GM19324 (cell line): ENCODE measurements around the gene MCF2L2.
A peak's percentile ranks its signal among the peaks of the same experiment; 100 is the strongest.

Experiments used
- ATAC-seq: cut with Tn5 transposase; IDR thresholded peaks from one replicate; pipeline ENCODE4 v1.9.1; 2021; ENCODE audit warnings: mild to moderate bottlenecking, moderate library complexity; ENCODE audit not compliant: unreplicated experiment, low FRiP score

Gene MCF2L2

GRCh38 chr3:183410759-183411158, 17.7 kb downstream of the MCF2L2 start:
- ATAC-seq: no peak

- ATAC-seq: no peak
Measured at GRCh38 chr3:183410280-183410679, 18.1 kb downstream of the MCF2L2 start.

- ATAC-seq: no peak
Measured at GRCh38 chr3:183409219-183409618, 19.2 kb downstream of the MCF2L2 start.

- ATAC-seq: no peak
Measured at GRCh38 chr3:183401678-183402077, 26.7 kb downstream of the MCF2L2 start.

GRCh38 chr3:183400352-183400751, 28.1 kb downstream of the MCF2L2 start:
- no peak for ATAC-seq

- no peak for ATAC-seq
Measured at GRCh38 chr3:183396662-183397391, 31.6 kb downstream of the MCF2L2 start.

GRCh38 chr3:183394150-183394549, 34.3 kb downstream of the MCF2L2 start:
- no peak for ATAC-seq

- ATAC-seq: no peak
Measured at GRCh38 chr3:183393625-183394024, 34.8 kb downstream of the MCF2L2 start.

GRCh38 chr3:183392186-183393034, 36.0 kb downstream of the MCF2L2 start:
- no peak for ATAC-seq

- no peak for ATAC-seq
Measured at GRCh38 chr3:183391460-183391859, 37.0 kb downstream of the MCF2L2 start.

- no peak for ATAC-seq
Measured at GRCh38 chr3:183390844-183391243, 37.6 kb downstream of the MCF2L2 start.

- no peak for ATAC-seq
Measured at GRCh38 chr3:183388213-183388895, 40.1 kb downstream of the MCF2L2 start.

GRCh38 chr3:183387797-183388196, 40.6 kb downstream of the MCF2L2 start:
- no peak for ATAC-seq

- ATAC-seq: no peak
Measured at GRCh38 chr3:183386651-183387050, 41.8 kb downstream of the MCF2L2 start.

GRCh38 chr3:183385698-183386613, 42.5 kb downstream of the MCF2L2 start:
- ATAC-seq: peak; percentile 62

GRCh38 chr3:183381673-183382072, 46.7 kb downstream of the MCF2L2 start:
- no peak for ATAC-seq

GRCh38 chr3:183381179-183381578, 47.2 kb downstream of the MCF2L2 start:
- ATAC-seq: no peak

- ATAC-seq: no peak
Measured at GRCh38 chr3:183378951-183379350, 49.5 kb downstream of the MCF2L2 start.

GRCh38 chr3:183378545-183378944, 49.9 kb downstream of the MCF2L2 start:
- ATAC-seq: no peak

GRCh38 chr3:183378008-183378407, 50.4 kb downstream of the MCF2L2 start:
- ATAC-seq: no peak
